ENCODE results near the gene PDE2A. TPM values are rescaled to one million over a fixed set of nuclear protein-coding genes. Genes with fewer than 3 reads are reported as not detected.
"Not testable (repeated sequence)": the region's sequence is repeated elsewhere in the genome, so short reads cannot be mapped to it uniquely, and the experiment has no call there.

PDE2A gene
- total and polyA plus RNA-seq, 2 of the 4 experiments (the other 2 are of a cell fraction), result 0.02 TPM; not detected in 1

GRCh38 chr11:72573072-72573854, 101.0 kb downstream of the PDE2A start:
- Histone ChIP-seq H2AFZ (replicated peaks; ENCODE audit: low read length, poor library complexity) (peak overlapping the region; percentile 41), H4K20me1 (ENCODE audit: insufficient read depth, low read length) (no peaks in the 10 kb centered on the region), H3K79me1 (ENCODE audit: low read depth in 1 of 2, low read length in 2 of 2) (no peaks in the 10 kb centered on the region), H3K18ac (ENCODE audit: low read depth, low read length) (no peak overlapping the region), H3K4ac (ENCODE audit: low read depth, low read length) (no peak overlapping the region), H3K36me3 (ENCODE audit: control insufficient read depth, insufficient read depth, low read length) (no peaks in the 10 kb centered on the region), H2AK9ac (replicated peaks; ENCODE audit: low read depth, low read length, poor library complexity) (no peak overlapping the region), H3K4me2 (ENCODE audit: low read depth, low read length) (no peak overlapping the region), H2AK5ac (ENCODE audit: low read depth, low read length) (no peak overlapping the region), H3K14ac (replicated peaks; ENCODE audit: low read depth, low read length) (no peak overlapping the region), H2BK15ac (ENCODE audit: low read depth, low read length) (no peak overlapping the region), H4K8ac (ENCODE audit: low read depth in 2 of 2, low read length in 2 of 2) (no peak overlapping the region), H3K27ac (ENCODE audit: insufficient read depth, low read length) (no peak overlapping the region), H4K5ac (ENCODE audit: low read depth, low read length) (no peak overlapping the region), H3K4me3 (ENCODE audit: insufficient read depth, low read depth, low read length) (no peak overlapping the region), H3K9me1 (ENCODE audit: insufficient read depth, low read length) (peaks cover 4% of the 10 kb centered on the region; the same call in 1 of the 2 replicates), H2BK120ac (ENCODE audit: low read depth, low read length) (no peak overlapping the region), H3K23ac (ENCODE audit: low read depth, low read length) (no peak overlapping the region), H3K9ac (ENCODE audit: low read depth, low read length) (no peak overlapping the region), H3K27me3 (ENCODE audit: control insufficient read depth, insufficient read depth, low read length) (peaks cover 24% of the 10 kb centered on the region), H2BK20ac (ENCODE audit: low read depth, low read length) (no peak overlapping the region), H4K91ac (ENCODE audit: insufficient read depth, low read depth, low read length) (no peak overlapping the region), H3K56ac (ENCODE audit: extremely low read depth, insufficient read depth, low read length) (no peak overlapping the region), H3K9me3 (ENCODE audit: control insufficient read depth, insufficient read depth, low read length) (no peaks in the 10 kb centered on the region), H2BK5ac (ENCODE audit: low read depth, low read length, poor library complexity, severe bottlenecking) (no peak overlapping the region), H3K4me1 (ENCODE audit: control insufficient read depth, insufficient read depth, low read length) (0 out of 2 replicates have a peak, but pooled peaks cover 1% of the 10 kb centered on the region)
- dilution Hi-C loops (cut with HindIII; ENCODE audit: low sequenced_read_pairs, unreplicated experiment) (no loop called here), intact Hi-C loops (cut with micrococcal nuclease) (loop anchor here (1.0 kb wide), 1 partner anchor 102 kb away; no protein-coding TSS in a partner anchor), in situ Hi-C loops (cut with MboI; ENCODE audit: low sequenced_read_pairs) (no loop called here)
- POLR2A ChIA-PET (ENCODE audit: unreplicated experiment), result no interaction called here
- peak; percentile 88 for ATAC-seq (ENCODE audit: low read depth)
- no TSS peak for BruUV-seq (replicated peaks)
- peak; percentile 58 for TF ChIP-seq RAD21 (IDR thresholded peaks at IDR 0.05; ENCODE audit: low read length)
- TF ChIP-seq SMC3 (IDR thresholded peaks at IDR 0.05; ENCODE audit: low read depth, low read length), result peak; percentile 57
- TF ChIP-seq MAZ (IDR thresholded peaks at IDR 0.05; ENCODE audit: borderline replicate concordance, low read depth, low read length), result no peak
- peak; percentile 54 for TF ChIP-seq CTCF (conservative IDR thresholded peaks at IDR 0.05; ENCODE audit: low read depth, low read length)
- TF ChIP-seq FOS (IDR thresholded peaks at IDR 0.05; ENCODE audit: low read depth, low read length), result no peak
- WGBS, 2 experiments (ENCODE audit: extremely low coverage in 2 of 2, insufficient read length in 1 of 2), result 0% methylated on average over 1 of the region's 10 CpGs; no CpG with 5 or more reads in 1 of the 2 experiments
- peak; percentile 11 for DNase-seq
- CTCF ChIA-PET, result interaction anchor here (0.7 to 1.8 kb wide), 2 partner anchors 26 to 95 kb away, joined by 4 to 8 read pairs; no protein-coding TSS in a partner anchor

GRCh38 chr11:72572540-72572939, 101.7 kb downstream of the PDE2A start:
- DNase-seq; H2AK5ac ChIP-seq (ENCODE audit: low read depth, low read length); H3K23ac ChIP-seq (ENCODE audit: low read depth, low read length); H2BK15ac ChIP-seq (ENCODE audit: low read depth, low read length); H3K4ac ChIP-seq (ENCODE audit: low read depth, low read length); H3K4me1 ChIP-seq (ENCODE audit: control insufficient read depth, insufficient read depth, low read length); H2BK5ac ChIP-seq (ENCODE audit: low read depth, low read length, poor library complexity, severe bottlenecking); H4K20me1 ChIP-seq (ENCODE audit: insufficient read depth, low read length); H3K27ac ChIP-seq (ENCODE audit: insufficient read depth, low read length); H3K18ac ChIP-seq (ENCODE audit: low read depth, low read length); H3K79me1 ChIP-seq (ENCODE audit: low read depth in 1 of 2, low read length in 2 of 2); dilution Hi-C loops (cut with HindIII; ENCODE audit: low sequenced_read_pairs, unreplicated experiment); in situ Hi-C loops (cut with MboI; ENCODE audit: low sequenced_read_pairs); H2AFZ ChIP-seq (replicated peaks; ENCODE audit: low read length, poor library complexity); BruUV-seq (replicated peaks); H2BK120ac ChIP-seq (ENCODE audit: low read depth, low read length); H4K8ac ChIP-seq (ENCODE audit: low read depth in 2 of 2, low read length in 2 of 2); H2AK9ac ChIP-seq (replicated peaks; ENCODE audit: low read depth, low read length, poor library complexity); H4K5ac ChIP-seq (ENCODE audit: low read depth, low read length); H3K9ac ChIP-seq (ENCODE audit: low read depth, low read length); H3K14ac ChIP-seq (replicated peaks; ENCODE audit: low read depth, low read length); H2BK20ac ChIP-seq (ENCODE audit: low read depth, low read length); intact Hi-C loops (cut with micrococcal nuclease); H3K56ac ChIP-seq (ENCODE audit: extremely low read depth, insufficient read depth, low read length); H4K91ac ChIP-seq (ENCODE audit: insufficient read depth, low read depth, low read length); H3K4me2 ChIP-seq (ENCODE audit: low read depth, low read length); ATAC-seq (ENCODE audit: low read depth); POLR2A ChIA-PET (ENCODE audit: unreplicated experiment); H3K4me3 ChIP-seq (ENCODE audit: insufficient read depth, low read depth, low read length); H3K9me3 ChIP-seq (ENCODE audit: control insufficient read depth, insufficient read depth, low read length); H3K9me1 ChIP-seq (ENCODE audit: insufficient read depth, low read length); CTCF ChIA-PET; H3K36me3 ChIP-seq (ENCODE audit: control insufficient read depth, insufficient read depth, low read length): not testable (repeated sequence)
- 67% methylated on average over 1 of the region's 4 CpGs; no CpG with 5 or more reads in 1 of the 2 experiments for WGBS, 2 experiments (ENCODE audit: extremely low coverage in 2 of 2, insufficient read length in 1 of 2)
- peaks cover 20% of the 10 kb centered on the region for H3K27me3 ChIP-seq (ENCODE audit: control insufficient read depth, insufficient read depth, low read length)

Measured in IMR-90 (cell line).